HG03378 (cell line): ENCODE measurements around the gene EID2.

Source experiments
- ATAC-seq: cut with Tn5 transposase; IDR thresholded peaks from one replicate; pipeline ENCODE4 v1.9.1; 2021; ENCODE audit warnings: mild to moderate bottlenecking, moderate library complexity; ENCODE audit not compliant: unreplicated experiment

The EID2 gene

GRCh38 chr19:39539518-39540332, at the start of gene EID2:
TSS of gene EID2 (minus strand) at chr19:39540161. CDS start at chr19:39540079, 82 bp downstream.
- ATAC-seq: peak; percentile 77

GRCh38 chr19:39588066-39588465, 48.1 kb upstream of the EID2 start:
- ATAC-seq: no peak

GRCh38 chr19:39587496-39587895, 47.5 kb upstream of the EID2 start:
- ATAC-seq: no peak

GRCh38 chr19:39582891-39583625, 43.1 kb upstream of the EID2 start:
- no peak for ATAC-seq

- ATAC-seq: no peak
Observed at GRCh38 chr19:39582442-39582841, 42.5 kb upstream of the EID2 start.

- ATAC-seq: no peak
Observed at GRCh38 chr19:39568604-39569003, 28.6 kb upstream of the EID2 start.

- no peak for ATAC-seq
Observed at GRCh38 chr19:39566064-39566463, 26.1 kb upstream of the EID2 start.

GRCh38 chr19:39563408-39563807, 23.4 kb upstream of the EID2 start:
- ATAC-seq: no peak

GRCh38 chr19:39558624-39559117, 18.7 kb upstream of the EID2 start:
- ATAC-seq: no peak

- no peak for ATAC-seq
Observed at GRCh38 chr19:39557811-39558623, 18.1 kb upstream of the EID2 start.

- no peak for ATAC-seq
Observed at GRCh38 chr19:39555883-39556282, 15.9 kb upstream of the EID2 start.

GRCh38 chr19:39554701-39555311, 14.8 kb upstream of the EID2 start:
- no peak for ATAC-seq

- no peak for ATAC-seq
Observed at GRCh38 chr19:39553082-39553652, 13.2 kb upstream of the EID2 start.

GRCh38 chr19:39550197-39550596, 10.2 kb upstream of the EID2 start:
- no peak for ATAC-seq

GRCh38 chr19:39546599-39546998, 6.6 kb upstream of the EID2 start:
- no peak for ATAC-seq

- no peak for ATAC-seq
Observed at GRCh38 chr19:39544911-39545310, 5.0 kb upstream of the EID2 start.

- no peak for ATAC-seq
Observed at GRCh38 chr19:39544226-39544903, 4.4 kb upstream of the EID2 start.

- ATAC-seq: no peak
Observed at GRCh38 chr19:39543477-39543857, 3.5 kb upstream of the EID2 start.

GRCh38 chr19:39542206-39542605, 2.2 kb upstream of the EID2 start:
- ATAC-seq: no peak

GRCh38 chr19:39540333-39540673, 342 bp upstream of the EID2 start:
- no peak for ATAC-seq
